Smooth muscle cell (in vitro differentiated cells): ENCODE data around the gene EFNA5. TPM values are rescaled to one million over a fixed set of nuclear protein-coding genes. Genes with fewer than 3 reads are reported as not detected.

Experiments used
- DNase-seq: peaks from one replicate; lab custom pipeline; 2025; ENCODE audit not compliant: unreplicated experiment; lab: John Stamatoyannopoulos, UW
- H2AFZ ChIP-seq: fragments of 200-600 bp; sonication (generic); 2 replicates; pipeline ENCODE4 v1.6.0; 2016; ENCODE audit warnings: antibody characterized with exemption, low read depth, mild to moderate bottlenecking
- H3F3A ChIP-seq: fragments of 200-600 bp; sonication (generic); 2 replicates; pipeline ENCODE4 v1.6.0; 2017; ENCODE audit warnings: antibody characterized with exemption, low read depth
- H3K27ac ChIP-seq: fragments of 200-600 bp; sonication (generic); 2 replicates; pipeline ENCODE4 v1.5.1; 2016; ENCODE audit warnings: low read depth, mild to moderate bottlenecking
- H3K27me3 ChIP-seq: fragments of 200-600 bp; sonication (generic); 2 replicates; pipeline ENCODE4 v1.6.1; 2016; ENCODE audit warnings: low read depth, mild to moderate bottlenecking
- H3K36me3 ChIP-seq: fragments of 200-600 bp; sonication (generic); 2 replicates; pipeline ENCODE4 v1.5.1; 2016; ENCODE audit warnings: low read depth
- H3K4me1 ChIP-seq: fragments of 200-600 bp; sonication (generic); 2 replicates; pipeline ENCODE4 v1.5.1; 2016; ENCODE audit warnings: low read depth
- H3K4me2 ChIP-seq: fragments of 200-600 bp; sonication (generic); 2 replicates; pipeline ENCODE4 v1.6.0; 2016; ENCODE audit warnings: mild to moderate bottlenecking
- H3K4me3 ChIP-seq: fragments of 200-600 bp; sonication (generic); 2 replicates; pipeline ENCODE4 v1.5.1; 2016; ENCODE audit warnings: mild to moderate bottlenecking
- H3K79me2 ChIP-seq: fragments of 200-600 bp; sonication (generic); 2 replicates; pipeline ENCODE4 v1.6.0; 2016; ENCODE audit warnings: low read depth, mild to moderate bottlenecking
- H3K9ac ChIP-seq: fragments of 200-600 bp; sonication (generic); 2 replicates; pipeline ENCODE4 v1.6.0; 2016; ENCODE audit warnings: low read depth
- H3K9me3 ChIP-seq: fragments of 200-600 bp; sonication (generic); replicated peaks from 2 replicates; pipeline ENCODE4 v1.5.1; 2016; ENCODE audit warnings: low read depth
- H4K20me1 ChIP-seq: fragments of 200-600 bp; sonication (generic); 2 replicates; pipeline ENCODE4 v1.6.0; 2016; ENCODE audit warnings: low read depth
- WGBS: methylation state at CpG from one replicate; pipeline ENCODE4 v1.1.7; 2016; ENCODE audit warnings: low lambda C conversion rate; 5-methylcytosine and 5-hydroxymethylcytosine counted together
- polyA plus RNA-seq: library from polyadenylated mRNA; unstranded; fragments of >200 nt; fragmentation: Nextera tagmentation; extraction: Ambion mirVana; gene quantifications from 2 replicates; pipeline ENCODE4 v1.2.1, GENCODE V29; 2016
- total RNA-seq: library from RNA; depleted of rRNA; stranded (reverse); fragments of >200 nt; gene quantifications from 2 replicates; pipeline ENCODE4 v1.2.3, GENCODE V29; 2014
- TF ChIP-seq, protein P1 (sequence below): fragments of 200-600 bp; sonication (generic); IDR thresholded peaks from 2 replicates; pipeline ENCODE4 v1.5.1; 2017; ENCODE audit warnings: borderline replicate concordance, mild to moderate bottlenecking, antibody characterized with exemption; ENCODE audit not compliant: insufficient read depth, poor library complexity, severe bottlenecking

The EFNA5 gene
- total and polyA plus RNA-seq, 2 experiments from 2014 or later, result 0.32 to 8.8 TPM

- Histone ChIP-seq H3K4me1 (peaks cover 15% of the 10 kb centered on the region), H2AFZ (peak overlapping the region; percentile 53), H3K27me3 (no peaks in the 10 kb centered on the region), H3K9ac (peak overlapping the region; percentile 1), H3K4me2 (peak overlapping the region; percentile 63), H3K4me3 (no peak overlapping the region), H3F3A (no peaks in the 10 kb centered on the region), H3K27ac (peak overlapping the region; percentile 28), H3K9me3 (no peaks in the 10 kb centered on the region), H3K79me2 (no peaks in the 10 kb centered on the region), H4K20me1 (no peaks in the 10 kb centered on the region), H3K36me3 (no peaks in the 10 kb centered on the region)
- no peak for DNase-seq
- 28% methylated on average over 6 of the region's 6 CpGs for WGBS
- TF ChIP-seq, protein P1, sequence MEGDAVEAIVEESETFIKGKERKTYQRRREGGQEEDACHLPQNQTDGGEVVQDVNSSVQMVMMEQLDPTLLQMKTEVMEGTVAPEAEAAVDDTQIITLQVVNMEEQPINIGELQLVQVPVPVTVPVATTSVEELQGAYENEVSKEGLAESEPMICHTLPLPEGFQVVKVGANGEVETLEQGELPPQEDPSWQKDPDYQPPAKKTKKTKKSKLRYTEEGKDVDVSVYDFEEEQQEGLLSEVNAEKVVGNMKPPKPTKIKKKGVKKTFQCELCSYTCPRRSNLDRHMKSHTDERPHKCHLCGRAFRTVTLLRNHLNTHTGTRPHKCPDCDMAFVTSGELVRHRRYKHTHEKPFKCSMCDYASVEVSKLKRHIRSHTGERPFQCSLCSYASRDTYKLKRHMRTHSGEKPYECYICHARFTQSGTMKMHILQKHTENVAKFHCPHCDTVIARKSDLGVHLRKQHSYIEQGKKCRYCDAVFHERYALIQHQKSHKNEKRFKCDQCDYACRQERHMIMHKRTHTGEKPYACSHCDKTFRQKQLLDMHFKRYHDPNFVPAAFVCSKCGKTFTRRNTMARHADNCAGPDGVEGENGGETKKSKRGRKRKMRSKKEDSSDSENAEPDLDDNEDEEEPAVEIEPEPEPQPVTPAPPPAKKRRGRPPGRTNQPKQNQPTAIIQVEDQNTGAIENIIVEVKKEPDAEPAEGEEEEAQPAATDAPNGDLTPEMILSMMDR, result no peak
These were observed 192.6 kb downstream of the EFNA5 start for GRCh38 chr5:107478068-107478641.

GRCh38 chr5:107477492-107477891 lies 193.2 kb downstream of the EFNA5 start:
- H3K9me3 ChIP-seq, result no peaks in the 10 kb centered on the region

GRCh38 chr5:107476783-107477182 lies 194.0 kb downstream of the EFNA5 start:
- Histone ChIP-seq H3K27me3 (no peaks in the 10 kb centered on the region), H3K4me3 (no peak overlapping the region), H3K4me1 (peaks cover 19% of the 10 kb centered on the region), H3K9ac (no peak overlapping the region), H3K79me2 (no peaks in the 10 kb centered on the region), H3K36me3 (no peaks in the 10 kb centered on the region), H4K20me1 (no peaks in the 10 kb centered on the region), H3F3A (no peaks in the 10 kb centered on the region), H3K27ac (peak overlapping the region; percentile 28), H3K4me2 (no peak overlapping the region), H2AFZ (no peak overlapping the region), H3K9me3 (no peaks in the 10 kb centered on the region)
- WGBS, result 72% methylated on average over 1 of the region's 1 CpG
- TF ChIP-seq, protein P1, result no peak
- no peak for DNase-seq

More at GRCh38 chr5:107477492-107477891, 193.2 kb downstream of the EFNA5 start:
- Histone ChIP-seq H3K27ac (peak overlapping the region; percentile 28), H3K36me3 (no peaks in the 10 kb centered on the region), H3K9ac (peak overlapping the region; percentile 1), H3K4me1 (peaks cover 19% of the 10 kb centered on the region), H3K79me2 (no peaks in the 10 kb centered on the region), H3K4me2 (peak overlapping the region; percentile 63), H3K4me3 (no peak overlapping the region), H2AFZ (no peak overlapping the region), H3K27me3 (no peaks in the 10 kb centered on the region), H4K20me1 (no peaks in the 10 kb centered on the region), H3F3A (no peaks in the 10 kb centered on the region)
- TF ChIP-seq, protein P1, result no peak
- DNase-seq, result no peak

- H3K4me3 ChIP-seq, result no peak overlapping the region
- H3K27ac ChIP-seq, result peak overlapping the region; percentile 71
- H2AFZ ChIP-seq, result no peak overlapping the region
- no peaks in the 10 kb centered on the region for H3K27me3 ChIP-seq
- peak overlapping the region; percentile 23 for H3K9ac ChIP-seq
- DNase-seq, result no peak
- H3K36me3 ChIP-seq, result no peaks in the 10 kb centered on the region
- no peak overlapping the region for H3K4me2 ChIP-seq
- 80% methylated on average over 4 of the region's 4 CpGs for WGBS
- H3K79me2 ChIP-seq, result no peaks in the 10 kb centered on the region
- no peaks in the 10 kb centered on the region for H3K9me3 ChIP-seq
- TF ChIP-seq, protein P1, result no peak
- peaks cover 34% of the 10 kb centered on the region for H3K4me1 ChIP-seq
- H4K20me1 ChIP-seq, result no peaks in the 10 kb centered on the region
- H3F3A ChIP-seq, result no peaks in the 10 kb centered on the region
These were observed 195.8 kb downstream of the EFNA5 start for GRCh38 chr5:107474716-107475489.
